HG03139 (cell line): ENCODE results near the gene PKP1.

Source experiments
- ATAC-seq: cut with Tn5 transposase; IDR thresholded peaks from one replicate; pipeline ENCODE4 v1.9.1; 2021; ENCODE audit not compliant: unreplicated experiment

The PKP1 gene

DNA sequence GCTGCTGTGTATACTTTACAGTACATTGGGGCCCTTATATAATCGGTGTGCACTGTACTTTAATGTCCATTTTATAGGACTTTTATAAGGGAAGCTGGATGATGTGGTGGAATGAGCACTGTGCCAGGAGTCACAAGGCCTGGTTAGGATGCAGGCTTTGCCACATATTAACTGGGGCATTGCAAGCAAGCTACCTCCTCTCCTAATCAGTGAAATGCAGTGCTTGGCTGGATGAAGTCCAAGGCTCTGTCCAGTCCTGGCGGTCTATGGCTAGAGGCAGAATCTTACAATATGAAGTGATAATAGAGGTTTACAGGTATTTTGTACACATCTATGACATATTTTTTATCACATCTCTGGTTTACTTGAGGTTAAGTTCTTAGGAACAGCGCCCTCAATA lies 1.7 kb upstream of the PKP1 start:
- ATAC-seq, result no peak

DNA sequence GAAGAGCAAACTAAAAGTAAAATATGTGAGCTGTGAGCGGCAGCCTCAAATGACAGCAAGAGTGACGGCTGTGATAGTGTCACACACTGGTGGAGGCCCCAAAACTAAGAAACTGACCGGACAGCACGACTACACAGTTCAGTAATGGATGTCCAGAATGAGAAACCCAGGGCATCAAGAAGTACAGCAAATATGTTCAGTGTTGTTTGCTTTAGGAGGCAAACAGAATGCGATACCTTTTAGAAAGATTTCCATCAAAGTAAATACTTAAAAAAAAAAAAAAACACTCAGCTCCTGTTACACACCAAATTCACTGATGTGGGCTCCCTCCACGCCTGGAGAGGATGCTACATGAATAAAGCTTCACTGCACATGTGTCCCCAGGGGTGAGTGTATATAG lies 1.1 kb upstream of the PKP1 start:
- ATAC-seq, result no peak

DNA sequence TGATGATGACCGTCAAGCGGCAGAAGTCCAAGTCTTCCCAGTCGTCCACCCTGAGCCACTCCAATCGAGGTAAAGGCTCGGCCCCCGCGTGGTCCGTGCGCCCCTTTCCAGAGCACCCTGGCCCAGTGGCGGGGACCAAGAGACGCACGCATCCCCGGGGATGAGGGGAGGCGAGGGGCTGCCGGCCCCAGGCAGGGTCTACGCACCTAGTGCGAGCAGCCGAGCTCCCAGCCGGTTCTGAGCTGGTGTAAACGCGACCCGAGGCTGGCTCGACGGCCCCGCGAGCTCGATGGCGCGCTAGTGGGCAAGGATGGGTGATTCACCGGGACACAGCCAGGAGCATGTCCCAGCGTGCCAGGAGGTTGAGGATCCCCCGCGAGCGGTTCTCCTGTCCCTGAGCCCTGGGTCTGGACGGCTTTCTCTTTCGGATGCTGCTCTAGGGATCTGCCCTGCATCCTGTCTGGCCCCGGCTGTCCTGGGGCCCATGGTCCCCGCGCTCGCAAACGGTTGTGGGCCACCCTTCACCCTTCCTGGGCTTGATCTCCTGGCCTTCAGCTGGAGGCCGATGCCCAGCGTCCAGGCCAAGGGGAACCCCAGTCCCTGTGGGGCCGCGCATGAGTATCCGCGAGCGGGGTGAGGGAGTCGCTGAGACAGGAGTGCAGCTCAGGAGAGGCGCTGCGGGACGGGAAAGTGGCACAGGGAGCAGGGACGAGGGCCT lies 689 bp downstream of the PKP1 start:
- no peak for ATAC-seq

DNA sequence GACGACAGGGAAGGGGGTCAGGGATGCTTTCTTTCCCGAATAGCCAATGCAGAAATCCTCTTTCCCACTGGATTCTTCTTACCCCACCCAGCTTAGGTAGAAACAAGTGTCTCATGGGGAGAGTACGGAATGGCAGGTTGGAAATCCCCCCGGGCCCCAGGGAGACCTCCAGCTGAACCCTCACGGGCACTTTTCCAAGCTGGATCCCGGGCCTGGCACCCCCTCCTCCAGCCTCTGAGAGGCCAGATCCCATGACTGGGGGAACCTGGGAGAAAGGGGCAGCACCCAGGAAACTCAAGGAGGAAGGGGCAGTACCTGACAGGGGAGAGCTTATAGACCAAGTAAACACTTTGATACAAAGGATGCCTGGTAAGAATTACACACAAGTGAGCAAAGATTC lies 1.3 kb downstream of the PKP1 start:
- ATAC-seq, result no peak

DNA sequence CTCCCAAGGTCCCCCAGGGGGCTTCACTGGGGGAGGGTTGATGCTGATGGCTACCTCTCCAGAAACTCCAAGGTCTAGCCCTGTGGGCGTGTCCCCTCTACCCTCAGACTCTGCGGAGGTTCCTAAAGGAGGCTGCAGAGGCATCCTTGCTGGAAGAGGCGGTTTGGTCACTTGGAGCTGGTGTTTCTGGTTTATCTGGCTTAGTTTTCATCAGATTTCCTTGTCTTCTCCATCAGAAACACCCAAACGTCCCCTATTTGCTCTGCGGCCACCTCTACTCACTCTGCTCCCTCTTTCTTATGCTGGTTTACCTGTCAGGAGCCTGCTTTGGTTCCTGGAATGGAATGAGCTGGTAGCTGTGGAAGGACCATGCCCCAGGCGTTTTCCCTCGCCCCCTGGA lies 2.5 kb downstream of the PKP1 start:
- ATAC-seq, result no peak

DNA sequence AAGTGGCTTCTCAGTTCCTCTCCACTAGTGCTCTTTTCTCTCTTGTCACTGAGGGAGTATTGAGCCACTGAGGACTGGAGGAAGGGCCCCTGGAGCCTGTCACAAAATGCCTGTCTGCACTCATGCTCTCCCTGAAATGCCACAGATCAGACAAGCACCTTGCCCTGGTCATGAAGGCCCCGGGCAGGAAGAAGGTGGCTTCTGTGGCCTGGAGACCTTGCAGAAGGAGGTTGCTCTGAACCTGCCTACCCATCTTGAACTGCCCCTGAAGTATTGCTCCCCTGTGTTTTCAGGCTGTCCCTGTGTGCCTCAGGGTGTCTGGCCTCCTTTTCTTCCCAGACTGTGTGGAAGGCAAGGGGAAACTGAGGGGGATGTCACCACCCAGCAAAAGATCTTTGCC lies 3.1 kb downstream of the PKP1 start:
- ATAC-seq, result no peak

DNA sequence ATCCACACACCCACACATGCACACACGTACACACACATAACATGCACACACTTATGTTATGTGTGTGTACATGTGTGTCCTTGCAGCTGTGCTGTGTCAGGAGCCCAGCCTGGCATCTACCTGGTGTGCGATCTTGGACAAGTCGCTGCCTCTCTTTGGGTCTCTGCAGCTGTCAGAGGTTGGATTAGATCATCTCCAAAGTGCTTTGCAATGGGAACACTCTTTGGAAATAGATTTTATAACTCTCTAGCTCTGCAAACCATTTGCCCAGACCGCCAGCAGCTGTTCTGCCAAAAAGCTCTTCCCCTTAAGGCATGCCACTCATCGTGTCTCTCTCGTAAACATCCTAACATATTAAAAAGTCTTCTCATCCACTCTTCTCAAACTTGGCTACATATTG lies 4.7 kb downstream of the PKP1 start:
- no peak for ATAC-seq

DNA sequence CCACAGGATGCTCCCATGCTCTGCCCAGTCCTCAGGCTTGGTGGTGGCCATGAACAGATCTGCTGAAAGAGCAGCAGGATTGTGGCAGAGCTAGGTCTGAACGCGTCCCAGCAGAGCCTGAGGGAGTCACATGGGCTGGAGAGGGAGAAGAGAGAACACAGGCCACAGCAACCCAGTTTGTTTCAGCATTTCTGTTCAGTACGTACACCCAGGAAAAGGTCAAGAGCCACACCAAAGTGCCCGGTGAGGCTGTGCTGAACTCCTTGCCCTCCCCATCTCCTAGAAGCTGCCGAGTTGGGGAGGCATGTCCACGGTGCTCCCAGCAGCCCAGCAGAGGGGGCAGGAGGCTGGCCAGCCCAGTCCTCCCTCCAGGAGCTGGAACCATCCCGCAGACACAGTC lies 5.5 kb downstream of the PKP1 start:
- ATAC-seq, result no peak

DNA sequence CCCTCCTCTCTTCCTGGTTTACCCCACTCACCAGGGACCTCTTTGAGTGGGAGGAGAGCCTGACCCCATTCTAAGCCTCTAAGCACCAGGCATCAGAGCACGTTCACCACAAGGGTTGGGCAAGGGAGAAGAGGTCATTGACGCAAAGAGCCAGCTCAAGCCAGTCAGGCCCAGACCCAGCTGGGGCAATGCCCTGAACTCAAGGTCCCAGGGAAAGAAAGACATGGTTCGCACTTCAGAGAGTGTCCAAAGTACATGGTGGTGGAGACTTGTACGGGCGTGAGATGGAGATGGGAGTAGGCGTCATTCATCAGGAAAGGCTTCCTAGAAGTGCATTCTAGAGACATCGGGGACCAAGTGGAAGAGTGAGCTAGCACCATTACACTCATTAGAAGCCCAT lies 7.2 kb downstream of the PKP1 start:
- no peak for ATAC-seq

DNA sequence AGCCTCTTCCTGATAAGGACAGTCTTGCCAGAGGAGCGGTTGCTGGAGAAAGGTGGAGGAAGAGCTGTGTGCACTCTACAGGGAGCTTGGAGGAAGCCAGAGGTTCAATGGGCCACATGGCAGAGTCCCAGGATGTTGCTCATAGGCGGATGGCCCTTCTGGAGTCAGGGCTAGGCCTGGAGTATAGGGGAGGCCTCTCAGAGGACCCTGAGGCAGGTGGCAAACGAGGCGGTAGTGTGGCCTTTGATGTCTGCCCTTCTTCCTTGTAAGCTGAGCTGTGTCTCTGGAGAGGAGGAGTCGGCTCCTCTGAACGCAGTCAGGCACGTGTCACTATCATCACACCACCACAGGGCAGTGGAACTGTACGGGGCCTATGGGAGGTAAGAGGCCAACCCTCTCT lies 8.6 kb downstream of the PKP1 start:
- no peak for ATAC-seq

DNA sequence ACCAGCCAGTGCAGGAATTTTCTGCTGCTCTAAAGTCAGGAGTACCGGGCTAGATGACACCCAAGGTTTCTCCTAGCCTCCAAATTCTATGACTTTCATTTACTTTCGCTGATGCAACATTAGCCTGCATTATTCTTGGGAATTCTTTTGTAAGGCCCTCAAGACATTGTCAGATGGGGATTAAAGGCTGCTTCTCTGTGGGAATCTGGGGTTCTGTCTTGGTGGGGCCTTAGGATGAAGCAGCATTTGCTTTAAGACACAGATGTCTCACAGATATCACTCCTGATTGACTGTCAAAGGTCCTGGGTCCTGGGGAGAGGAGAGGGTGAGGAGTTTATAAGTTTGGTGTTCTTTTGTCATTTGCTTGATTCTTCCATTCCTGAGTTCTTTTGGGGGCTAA lies 11.6 kb downstream of the PKP1 start:
- ATAC-seq, result no peak

DNA sequence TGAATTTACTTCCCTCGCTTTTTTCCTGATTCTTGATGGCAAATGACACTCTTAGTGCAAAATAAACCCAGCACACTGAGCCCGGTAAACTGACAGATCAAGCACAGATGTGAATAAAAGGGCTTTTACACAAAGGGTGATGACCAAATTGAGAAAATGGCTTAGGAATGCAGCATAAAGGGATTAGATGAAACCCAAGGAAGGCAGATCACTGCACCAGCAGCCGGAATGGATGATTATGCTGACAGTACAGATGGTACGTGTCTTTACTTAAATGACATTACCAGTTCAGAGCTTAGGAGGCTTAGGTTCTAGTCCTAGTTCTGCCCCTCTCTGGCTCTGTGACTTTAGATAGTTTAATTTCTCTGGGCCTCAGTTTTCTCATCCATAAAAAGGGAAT lies 12.0 kb downstream of the PKP1 start:
- no peak for ATAC-seq

DNA sequence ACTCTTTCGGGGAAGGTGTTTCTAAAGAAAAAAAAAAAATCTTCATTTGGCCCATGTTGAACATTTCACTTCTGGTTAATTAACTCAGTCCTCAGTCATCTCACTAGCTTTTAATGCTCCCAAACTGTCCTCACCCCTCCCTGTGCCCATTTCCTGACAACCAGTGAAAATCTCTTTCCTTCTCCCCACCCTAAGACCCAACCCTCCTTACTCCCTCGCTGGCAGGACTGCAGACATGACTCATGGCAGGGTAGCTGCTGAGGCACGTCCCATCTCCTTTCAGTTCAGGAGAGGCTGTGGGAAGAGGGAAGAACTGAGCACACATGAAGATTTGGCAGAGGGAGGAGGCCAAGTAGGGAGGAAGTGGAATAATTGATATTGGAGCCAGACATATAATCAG lies 12.6 kb downstream of the PKP1 start:
- no peak for ATAC-seq

DNA sequence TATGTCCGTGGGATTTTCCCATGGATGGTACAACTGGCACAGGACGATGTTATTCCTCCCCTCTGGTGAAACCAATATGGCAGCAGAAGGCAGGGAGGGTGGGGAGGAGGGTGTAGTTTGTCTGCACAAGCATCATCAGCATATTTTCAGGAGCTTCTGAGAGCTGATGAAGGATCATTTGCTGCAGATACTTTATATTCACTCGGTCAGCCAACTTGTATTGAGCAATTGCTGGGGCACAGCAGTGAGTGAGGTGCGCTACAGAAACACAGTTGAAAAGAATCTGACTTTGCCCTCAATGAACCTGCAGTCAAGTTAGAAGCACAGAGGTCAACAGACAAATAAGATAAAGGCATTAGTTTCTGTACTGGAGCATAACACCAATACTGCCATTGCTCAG lies 13.0 kb downstream of the PKP1 start:
- no peak for ATAC-seq

DNA sequence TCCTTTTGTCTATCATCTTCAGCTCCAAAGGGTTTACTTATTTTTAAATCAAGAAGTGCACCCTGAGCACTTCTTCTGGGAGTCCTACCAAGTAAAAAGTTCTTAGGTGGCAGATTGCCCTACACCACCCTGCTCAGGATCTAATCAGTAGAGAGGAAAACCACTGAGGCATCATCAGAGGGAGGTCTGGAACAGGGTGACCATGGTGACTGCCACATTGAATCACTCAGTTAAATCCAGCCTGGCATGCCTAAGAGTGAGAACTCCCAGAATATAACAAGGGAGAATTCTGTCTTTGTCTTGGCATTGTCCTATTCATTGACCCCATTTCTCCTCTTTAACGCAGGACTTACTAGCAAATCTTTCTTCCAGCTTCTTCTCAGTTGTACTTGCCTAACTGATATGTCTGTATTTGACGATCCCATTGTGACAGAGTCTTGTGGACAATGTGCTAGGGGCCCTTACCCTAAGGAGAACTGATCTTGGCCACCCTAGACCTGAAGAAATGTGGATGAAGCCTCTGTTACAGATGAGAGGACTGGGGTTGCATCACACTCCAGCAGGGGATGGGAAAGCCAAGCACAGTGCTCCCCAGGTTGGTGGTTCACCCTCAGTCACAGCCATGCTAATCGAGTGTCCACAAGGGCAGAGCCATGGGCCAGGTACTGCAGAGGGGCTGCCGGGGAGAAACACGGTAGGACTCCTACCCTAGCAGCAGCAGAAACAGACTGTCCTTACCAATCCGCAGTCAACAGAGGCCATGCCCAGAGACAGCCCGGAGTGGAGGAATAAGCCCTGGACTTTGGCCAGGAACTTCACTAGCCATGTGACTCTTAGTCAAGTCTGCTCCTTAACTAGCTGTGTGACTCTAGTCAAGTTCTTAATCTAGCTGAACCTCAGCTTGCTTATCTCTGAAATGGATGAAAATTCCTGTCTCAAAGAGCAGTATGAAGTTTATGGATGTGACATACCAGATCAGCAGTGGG lies 15.4 kb downstream of the PKP1 start:
- no peak for ATAC-seq

DNA sequence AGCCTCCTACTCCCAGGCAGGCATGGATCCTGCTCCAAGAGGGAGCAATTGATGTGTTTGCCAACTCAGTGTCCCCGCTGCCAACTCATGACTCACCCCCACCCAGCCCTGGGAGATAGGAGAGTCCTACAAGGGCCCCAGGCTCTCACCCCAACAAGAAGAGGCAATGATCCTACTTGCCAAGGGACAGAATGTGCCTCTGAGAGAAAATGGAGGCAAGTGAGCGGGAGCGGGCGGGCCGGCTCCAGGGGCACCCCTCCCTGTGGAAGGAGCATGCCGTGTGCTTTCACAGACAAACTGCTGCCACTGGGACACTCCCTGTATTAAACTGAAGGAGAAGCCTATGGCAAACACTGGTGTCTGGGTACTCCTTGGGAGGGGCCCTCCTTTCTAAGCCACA lies 16.7 kb downstream of the PKP1 start:
- ATAC-seq, result no peak

DNA sequence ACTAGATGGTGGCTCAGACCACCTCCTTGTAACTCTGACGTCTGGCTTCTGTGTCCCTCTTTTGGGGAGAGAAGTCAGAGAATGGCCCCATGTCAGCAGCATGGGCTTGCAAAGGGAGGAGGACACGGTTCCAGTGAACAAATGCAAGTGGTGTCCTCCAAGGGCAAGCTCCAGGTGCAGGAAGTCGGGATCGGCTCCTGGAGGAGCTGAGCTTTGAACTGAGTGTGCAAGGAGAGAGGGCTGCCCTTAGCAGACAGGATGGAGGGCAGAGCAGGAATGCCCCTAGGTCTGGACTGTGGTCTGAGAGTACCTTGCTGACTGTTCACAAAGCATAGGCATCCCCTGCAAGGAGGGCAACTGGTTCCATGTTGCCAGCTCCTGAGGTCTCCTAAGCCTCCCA lies 17.3 kb downstream of the PKP1 start:
- no peak for ATAC-seq

DNA sequence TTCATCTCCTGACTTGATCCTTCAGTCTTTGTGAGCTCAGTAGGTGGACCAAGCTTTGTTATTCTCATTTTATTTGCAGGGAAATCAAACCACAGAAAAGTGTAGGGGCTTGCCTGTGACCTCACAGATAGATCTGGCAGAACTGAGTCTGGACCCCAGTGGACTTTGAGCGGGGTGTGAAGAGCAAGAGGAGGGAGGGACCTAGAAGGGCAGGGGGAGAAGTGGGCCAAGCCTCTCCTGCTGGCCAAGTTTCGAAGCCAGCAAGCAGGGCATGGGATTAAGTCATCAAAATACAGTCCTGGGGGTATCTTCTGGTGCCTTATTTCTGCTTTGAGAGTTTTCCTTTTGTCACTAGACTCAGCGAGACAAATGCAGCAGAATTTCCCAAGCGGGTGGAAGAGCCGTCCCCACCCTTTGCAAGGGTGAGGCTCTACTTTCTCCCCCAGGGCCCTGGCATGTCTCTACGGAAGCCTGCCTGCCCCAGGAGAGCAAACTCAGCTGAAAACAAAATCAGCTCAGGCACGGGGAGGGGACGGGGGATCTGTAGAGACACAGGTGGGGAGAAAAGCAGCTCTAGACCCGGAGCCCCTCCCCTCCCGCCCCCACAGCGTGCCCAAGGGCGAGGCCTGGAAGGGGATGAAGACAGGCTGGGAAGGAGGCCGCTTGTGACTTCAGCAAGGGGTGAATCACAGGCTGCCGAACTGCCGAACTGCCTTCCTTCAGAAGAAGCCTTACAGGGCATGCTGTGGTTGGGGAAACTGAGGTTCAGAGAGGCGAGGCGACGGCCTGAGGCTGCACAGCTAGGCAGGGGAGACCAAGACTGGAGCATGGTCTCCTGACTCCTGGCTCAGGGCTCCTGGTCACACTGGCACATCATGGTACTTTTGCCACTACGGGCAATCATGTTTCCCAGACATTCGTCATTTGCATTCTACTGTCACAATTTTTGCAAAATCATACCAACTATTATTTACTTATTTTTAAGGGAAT lies 19.2 kb downstream of the PKP1 start:
- no peak for ATAC-seq

DNA sequence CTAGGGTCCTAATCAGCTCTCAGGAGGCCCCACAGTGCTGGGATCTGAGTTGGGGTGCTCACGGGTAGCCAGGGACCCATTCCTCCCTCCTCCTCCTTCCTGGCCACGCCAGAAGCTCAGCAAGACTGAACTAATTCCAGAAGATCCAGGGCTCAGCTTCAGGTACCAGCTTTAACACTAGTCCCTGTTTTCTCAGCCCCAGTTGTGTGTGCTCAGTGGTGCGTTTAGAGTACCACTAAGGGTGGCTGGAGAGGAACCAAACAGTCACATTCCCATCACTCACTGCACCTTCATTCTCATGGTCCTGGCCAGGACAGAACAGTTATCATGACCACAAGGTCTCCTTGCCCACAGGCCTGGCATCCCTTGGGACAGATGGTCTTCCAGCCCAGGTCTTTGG lies 20.8 kb downstream of the PKP1 start:
- no peak for ATAC-seq

DNA sequence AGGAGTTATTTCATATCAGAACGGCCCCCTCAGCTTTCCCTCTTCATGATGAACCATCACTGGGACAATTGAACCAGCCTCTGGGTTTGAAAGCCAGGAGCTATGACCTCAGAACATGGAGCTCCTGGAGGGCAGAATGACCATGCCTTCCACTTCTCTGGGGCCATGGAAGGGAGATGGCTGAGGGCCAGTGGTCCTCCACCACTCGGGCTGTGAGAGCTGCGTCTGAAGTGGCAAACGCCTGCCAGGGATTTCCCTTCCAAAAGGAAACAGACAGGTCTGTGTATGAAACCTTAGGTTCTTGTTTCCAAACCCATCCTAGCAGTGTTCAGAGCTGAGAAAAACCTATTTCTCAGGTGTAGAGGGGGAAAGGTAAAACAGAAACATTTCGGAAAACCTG lies 22.5 kb downstream of the PKP1 start:
- ATAC-seq, result no peak

DNA sequence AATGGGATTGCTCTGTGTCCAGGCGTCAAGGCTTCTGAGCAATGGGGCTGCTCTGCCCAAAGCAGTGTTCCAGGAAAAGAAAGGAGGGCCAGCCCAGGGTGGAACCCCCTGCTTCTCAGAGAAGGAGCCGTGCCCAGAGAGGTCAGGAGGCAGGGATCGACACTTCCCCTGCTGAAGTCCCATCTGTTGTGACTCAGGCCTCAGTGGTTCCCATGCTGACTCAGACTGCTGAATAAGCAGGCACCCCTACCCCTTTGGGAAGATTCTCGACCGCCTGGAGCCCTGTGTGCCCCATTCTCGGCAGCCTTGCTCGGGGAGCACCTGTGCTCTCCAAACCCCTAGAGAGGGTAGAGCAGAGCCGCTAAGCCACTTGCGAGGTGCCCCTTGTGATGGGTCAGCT lies 23.9 kb downstream of the PKP1 start:
- ATAC-seq, result no peak
